Trophoblast cell (in vitro differentiated cells and primary cell): Measurements from ENCODE around the gene LDLRAD3.
"Not testable (repeated sequence)": the region's sequence is repeated elsewhere in the genome, so short reads cannot be mapped to it uniquely, and the experiment has no call there.

ENCODE experiments used
- DNase-seq, 2 donors: peaks; one replicate each; pipeline ENCODE4 v3.0.0-alpha.2; 2016
- H2AFZ ChIP-seq: 2 replicates; pipeline ENCODE4 v1.6.1; 2013; ENCODE audit warnings: low read length, moderate library complexity, mild to moderate bottlenecking; ENCODE audit not compliant: insufficient read depth, poor library complexity
- H2AK5ac ChIP-seq: 2 replicates; pipeline ENCODE4 v1.6.1; 2013; ENCODE audit warnings: mild to moderate bottlenecking, low read length
- H2BK120ac ChIP-seq: 2 replicates; pipeline ENCODE4 v1.6.1; 2013; ENCODE audit warnings: low read length, mild to moderate bottlenecking, moderate library complexity; ENCODE audit not compliant: insufficient read depth, poor library complexity
- H2BK12ac ChIP-seq: 2 replicates; pipeline ENCODE4 v1.6.1; 2013; ENCODE audit warnings: mild to moderate bottlenecking, low read length, moderate library complexity
- H2BK5ac ChIP-seq: 2 replicates; pipeline ENCODE4 v1.6.1; 2013; ENCODE audit warnings: low read length, low read depth, moderate library complexity, mild to moderate bottlenecking; ENCODE audit not compliant: poor library complexity
- H3K14ac ChIP-seq: 2 replicates; pipeline ENCODE4 v1.6.1; 2013; ENCODE audit warnings: mild to moderate bottlenecking, low read length
- H3K18ac ChIP-seq: 2 replicates; pipeline ENCODE4 v1.6.1; 2013; ENCODE audit warnings: mild to moderate bottlenecking, low read length
- H3K23ac ChIP-seq: 2 replicates; pipeline ENCODE4 v1.6.1; 2013; ENCODE audit warnings: low read length
- H3K27ac ChIP-seq: 2 replicates; pipeline ENCODE4 v1.5.1; 2013; ENCODE audit warnings: low read depth, mild to moderate bottlenecking, inconsistent platforms, low read length, moderate library complexity
- H3K27me3 ChIP-seq: 2 replicates; pipeline ENCODE4 v1.6.1; 2013; ENCODE audit warnings: inconsistent platforms, mild to moderate bottlenecking, low read length, moderate library complexity; ENCODE audit not compliant: insufficient read depth
- H3K36me3 ChIP-seq, 2 experiments: 1 replicate in 1 of 2; 2 replicates in 1 of 2; pipeline ENCODE4 v1.6.1; 2013; ENCODE audit warnings: low read length in 2 of 2, mild to moderate bottlenecking in 2 of 2, moderate library complexity in 1 of 2; ENCODE audit not compliant: insufficient read depth in 2 of 2, control insufficient read depth in 1 of 2
- H3K4ac ChIP-seq: 2 replicates; pipeline ENCODE4 v1.6.1; 2013; ENCODE audit warnings: low read depth, mild to moderate bottlenecking, low read length, moderate library complexity
- H3K4me1 ChIP-seq, 2 experiments: 1 replicate in 1 of 2; 2 replicates in 1 of 2; pipeline ENCODE4 v1.6.1; 2013; ENCODE audit warnings: low read length in 2 of 2, mild to moderate bottlenecking in 2 of 2, moderate library complexity in 1 of 2; ENCODE audit not compliant: insufficient read depth in 2 of 2, control insufficient read depth in 1 of 2
- H3K4me2 ChIP-seq: 2 replicates; pipeline ENCODE4 v1.6.1; 2013; ENCODE audit warnings: inconsistent platforms, mild to moderate bottlenecking, low read length, moderate library complexity
- H3K4me3 ChIP-seq: 2 replicates; pipeline ENCODE4 v1.5.1; 2013; ENCODE audit warnings: mild to moderate bottlenecking, low read depth, low read length, inconsistent platforms
- H3K79me1 ChIP-seq: one replicate; pipeline ENCODE4 v1.6.1; 2013; ENCODE audit warnings: low read length
- H3K79me2 ChIP-seq: 2 replicates; pipeline ENCODE4 v1.6.1; 2013; ENCODE audit warnings: low read length, mild to moderate bottlenecking; ENCODE audit not compliant: control insufficient read depth, insufficient read depth, poor library complexity
- H3K9ac ChIP-seq: 2 replicates; pipeline ENCODE4 v1.6.1; 2013; ENCODE audit warnings: mild to moderate bottlenecking, low read length
- H3K9me3 ChIP-seq: 2 replicates; pipeline ENCODE4 v1.6.1; 2013; ENCODE audit warnings: low read depth, mild to moderate bottlenecking, control low read depth, inconsistent platforms, low read length; ENCODE audit not compliant: insufficient read depth
- H4K12ac ChIP-seq: 2 replicates; pipeline ENCODE4 v1.6.1; 2013; ENCODE audit warnings: low read depth, mild to moderate bottlenecking, low read length, moderate library complexity
- H4K8ac ChIP-seq: 2 replicates; pipeline ENCODE4 v1.6.1; 2013; ENCODE audit warnings: low read depth, mild to moderate bottlenecking, low read length, moderate library complexity
- H4K91ac ChIP-seq: one replicate; pipeline ENCODE4 v1.6.1; 2013; ENCODE audit warnings: low read depth, mild to moderate bottlenecking, low read length, moderate library complexity
- WGBS: extraction: QIAGEN DNeasy Blood & Tissue Kit; methylation state at CpG from one replicate; pipeline ENCODE4 v1.1.7; 2013; ENCODE audit warnings: missing lambda C conversion rate; ENCODE audit not compliant: insufficient read length, insufficient coverage; ENCODE audit errors: extremely low coverage; 5-methylcytosine and 5-hydroxymethylcytosine counted together

Gene LDLRAD3

GRCh38 chr11:36045945-36046344 lies 102.1 kb downstream of the LDLRAD3 start:
- H3K79me1 ChIP-seq: peaks cover 27% of the 10 kb centered on the region
- H3K23ac ChIP-seq, H4K12ac ChIP-seq, H3K9ac ChIP-seq, H3K79me2 ChIP-seq, H3K27ac ChIP-seq, H2BK120ac ChIP-seq, H2BK12ac ChIP-seq, H2AK5ac ChIP-seq, H3K14ac ChIP-seq, H2AFZ ChIP-seq, H2BK5ac ChIP-seq, H3K4me3 ChIP-seq, H3K18ac ChIP-seq, H4K8ac ChIP-seq, DNase-seq, H3K36me3 ChIP-seq, H3K4ac ChIP-seq, H3K4me2 ChIP-seq, H3K9me3 ChIP-seq, H4K91ac ChIP-seq, H3K27me3 ChIP-seq: not testable (repeated sequence)
- no CpG with 5 or more reads among the region's 3 CpGs for WGBS
- peaks cover 15 to 22% of the 10 kb centered on the region in 2 experiments for H3K4me1 ChIP-seq

GRCh38 chr11:36046932-36047331 lies 103.1 kb downstream of the LDLRAD3 start:
- H3K27me3 ChIP-seq: no peaks in the 10 kb centered on the region
- H2BK12ac ChIP-seq: no peak overlapping the region
- H3K9me3 ChIP-seq: no peaks in the 10 kb centered on the region
- H2AK5ac ChIP-seq: no peak overlapping the region
- no peak overlapping the region for H3K4me2 ChIP-seq
- no peak overlapping the region for H4K91ac ChIP-seq
- no CpG with 5 or more reads among the region's 1 CpG for WGBS
- peaks cover 4% of the 10 kb centered on the region for H3K79me2 ChIP-seq
- peaks cover 17 to 25% of the 10 kb centered on the region in 2 experiments for H3K4me1 ChIP-seq
- no peak overlapping the region for H3K14ac ChIP-seq
- no peak overlapping the region for H4K12ac ChIP-seq
- DNase-seq: no peak
- H4K8ac ChIP-seq: no peak overlapping the region
- no peak overlapping the region for H2AFZ ChIP-seq
- no peak overlapping the region for H3K9ac ChIP-seq
- H3K18ac ChIP-seq: no peak overlapping the region
- no peak overlapping the region for H2BK120ac ChIP-seq
- no peak overlapping the region for H2BK5ac ChIP-seq
- no peaks in the 10 kb centered on the region for H3K36me3 ChIP-seq
- H3K79me1 ChIP-seq: peaks cover 31% of the 10 kb centered on the region
- no peak overlapping the region for H3K23ac ChIP-seq
- no peak overlapping the region for H3K4ac ChIP-seq
- no peak overlapping the region for H3K4me3 ChIP-seq
- no peak overlapping the region for H3K27ac ChIP-seq

GRCh38 chr11:36047344-36047743 lies 103.5 kb downstream of the LDLRAD3 start:
- Histone ChIP-seq H2BK12ac (peak overlapping the region; percentile 84), H4K8ac (no peak overlapping the region), H3K18ac (peak overlapping the region; percentile 53), H3K9ac (no peak overlapping the region), H3K79me1 (peaks cover 31% of the 10 kb centered on the region), H2AK5ac (peak overlapping the region; percentile 83), H3K4me2 (no peak overlapping the region), H4K12ac (no peak overlapping the region), H3K4me3 (no peak overlapping the region), H3K4ac (peak overlapping the region; percentile 29), H3K9me3 (no peaks in the 10 kb centered on the region), H3K23ac (no peak overlapping the region), H4K91ac (peak overlapping the region; percentile 98), H2BK120ac (peak overlapping the region; percentile 87), H3K36me3 (no peaks in the 10 kb centered on the region), H3K4me1 (peaks cover 17 to 25% of the 10 kb centered on the region in 2 experiments), H3K27ac (no peak overlapping the region), H3K79me2 (peaks cover 4% of the 10 kb centered on the region), H3K27me3 (no peaks in the 10 kb centered on the region), H3K14ac (peak overlapping the region; percentile 69), H2AFZ (no peak overlapping the region), H2BK5ac (peak overlapping the region; percentile 18)
- whole genome bisulfite sequencing: no CpG with 5 or more reads among the region's 2 CpGs
- DNase-seq: no peak

- Histone ChIP-seq H3K27me3 (no peaks in the 10 kb centered on the region), H3K9me3 (no peaks in the 10 kb centered on the region), H3K36me3 (no peaks in the 10 kb centered on the region), H2BK12ac (peak overlapping the region; percentile 93), H3K23ac (no peak overlapping the region), H2AK5ac (peak overlapping the region; percentile 76), H2BK120ac (peak overlapping the region; percentile 87), H3K14ac (peak overlapping the region; percentile 86), H3K4ac (peak overlapping the region; percentile 43), H3K4me3 (no peak overlapping the region), H3K79me2 (peaks cover 4% of the 10 kb centered on the region), H3K9ac (no peak overlapping the region), H2AFZ (no peak overlapping the region), H3K79me1 (peaks cover 31% of the 10 kb centered on the region), H2BK5ac (peak overlapping the region; percentile 91), H4K12ac (no peak overlapping the region), H4K8ac (peak overlapping the region; percentile 57), H3K27ac (peak overlapping the region; percentile 95), H4K91ac (peak overlapping the region; percentile 98), H3K18ac (peak overlapping the region; percentile 80), H3K4me2 (peak overlapping the region; percentile 44), H3K4me1 (peaks cover 17 to 25% of the 10 kb centered on the region in 2 experiments)
- no CpG with 5 or more reads among the region's 5 CpGs for WGBS
- no peak for DNase-seq
Measured at GRCh38 chr11:36048496-36049247, 104.8 kb downstream of the LDLRAD3 start.
